ENCODE results near the gene INSYN2B.

Gene INSYN2B

GRCh38 chr5:169874621-169875020 is 105.7 kb downstream of the INSYN2B start:
- Histone ChIP-seq H3K4me3 (no peak overlapping the region), H3K27ac (no peak overlapping the region)
- TF ChIP-seq, protein P1, sequence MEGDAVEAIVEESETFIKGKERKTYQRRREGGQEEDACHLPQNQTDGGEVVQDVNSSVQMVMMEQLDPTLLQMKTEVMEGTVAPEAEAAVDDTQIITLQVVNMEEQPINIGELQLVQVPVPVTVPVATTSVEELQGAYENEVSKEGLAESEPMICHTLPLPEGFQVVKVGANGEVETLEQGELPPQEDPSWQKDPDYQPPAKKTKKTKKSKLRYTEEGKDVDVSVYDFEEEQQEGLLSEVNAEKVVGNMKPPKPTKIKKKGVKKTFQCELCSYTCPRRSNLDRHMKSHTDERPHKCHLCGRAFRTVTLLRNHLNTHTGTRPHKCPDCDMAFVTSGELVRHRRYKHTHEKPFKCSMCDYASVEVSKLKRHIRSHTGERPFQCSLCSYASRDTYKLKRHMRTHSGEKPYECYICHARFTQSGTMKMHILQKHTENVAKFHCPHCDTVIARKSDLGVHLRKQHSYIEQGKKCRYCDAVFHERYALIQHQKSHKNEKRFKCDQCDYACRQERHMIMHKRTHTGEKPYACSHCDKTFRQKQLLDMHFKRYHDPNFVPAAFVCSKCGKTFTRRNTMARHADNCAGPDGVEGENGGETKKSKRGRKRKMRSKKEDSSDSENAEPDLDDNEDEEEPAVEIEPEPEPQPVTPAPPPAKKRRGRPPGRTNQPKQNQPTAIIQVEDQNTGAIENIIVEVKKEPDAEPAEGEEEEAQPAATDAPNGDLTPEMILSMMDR (IDR thresholded peaks at IDR 0.05): no peak
- no peak for DNase-seq (ENCODE audit: low spot score)

- H3K27ac ChIP-seq: no peak overlapping the region
- TF ChIP-seq, protein P1 (IDR thresholded peaks at IDR 0.05): no peak
- no peak for DNase-seq (ENCODE audit: low spot score)
- no peak overlapping the region for H3K4me3 ChIP-seq
Measured at GRCh38 chr5:169873642-169874041, 106.7 kb downstream of the INSYN2B start.

DNA sequence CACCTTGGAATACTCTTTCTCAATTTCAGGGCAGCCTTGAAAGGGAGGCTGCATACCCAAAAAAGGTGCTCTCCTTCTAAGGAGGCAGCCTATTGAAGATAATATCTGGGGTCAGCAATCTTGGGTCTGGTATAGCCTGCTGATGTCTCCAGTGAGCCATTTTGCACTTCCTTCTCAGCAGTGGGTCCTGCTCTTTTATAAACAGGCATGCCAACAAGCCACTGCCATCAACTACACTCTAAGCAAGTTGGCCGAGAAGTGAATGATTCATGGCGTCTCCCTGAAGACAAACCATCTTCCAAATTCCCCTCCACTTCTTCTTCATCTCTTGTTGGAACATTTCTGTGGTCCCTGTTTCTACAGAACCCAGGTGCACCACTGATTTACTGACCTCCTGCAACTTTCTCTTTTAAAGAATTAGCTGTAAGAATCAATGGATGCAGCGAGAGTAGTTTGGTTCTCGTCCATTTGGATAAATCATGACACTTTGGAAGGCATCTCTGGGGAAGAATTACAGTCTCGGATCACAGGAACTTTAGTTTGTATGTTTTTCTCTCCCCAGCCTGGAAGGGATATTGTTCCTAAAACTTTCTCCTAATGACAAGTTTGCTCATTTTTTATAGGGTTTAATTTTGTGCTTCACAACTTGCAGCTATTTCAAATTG is 108.3 kb downstream of the INSYN2B start:
- TF ChIP-seq, protein P1 (IDR thresholded peaks at IDR 0.05): no peak
- no peak overlapping the region for H3K4me3 ChIP-seq
- DNase-seq (ENCODE audit: low spot score): no peak
- H3K27ac ChIP-seq: no peak overlapping the region

DNA sequence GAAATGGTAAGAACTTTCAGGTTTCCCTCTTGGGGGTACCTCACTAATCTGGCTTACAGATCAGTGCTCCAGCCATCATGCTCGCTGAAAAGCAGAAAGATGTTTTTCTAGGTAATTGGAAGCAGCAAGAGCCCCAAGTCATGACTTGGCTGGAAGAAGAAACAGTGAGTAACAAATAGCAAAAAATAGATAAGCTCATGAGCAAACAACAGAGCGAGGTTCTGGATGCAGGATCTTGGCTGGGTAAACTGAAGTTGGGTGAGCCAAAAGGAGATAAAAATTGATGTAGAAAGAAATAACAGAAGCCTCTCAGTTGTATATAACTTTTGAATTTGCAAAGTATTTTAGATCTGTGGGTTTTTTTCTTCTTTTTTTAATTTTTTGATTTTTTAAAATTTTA is 110.1 kb downstream of the INSYN2B start:
- TF ChIP-seq, protein P1 (IDR thresholded peaks at IDR 0.05): no peak

DNA sequence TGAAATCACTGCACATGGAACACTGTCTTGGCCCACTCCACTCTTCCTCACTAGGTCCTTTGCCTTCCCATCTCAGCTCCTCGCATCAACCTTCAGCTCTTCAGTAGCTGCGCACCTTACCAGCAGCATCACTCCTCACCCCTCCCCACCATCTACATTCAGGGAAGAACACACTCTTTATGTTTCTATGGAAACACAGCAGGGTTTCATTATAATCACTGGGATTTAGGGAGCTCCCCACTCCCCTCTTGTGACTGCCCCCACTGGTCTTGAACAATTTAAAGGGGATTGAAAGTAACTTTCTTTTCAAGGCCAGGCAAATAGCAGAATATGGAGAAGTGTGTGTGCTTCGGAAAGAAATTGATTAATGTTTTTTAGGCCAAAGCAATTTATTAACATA is 111.2 kb downstream of the INSYN2B start:
- DNase-seq (ENCODE audit: low spot score): no peak

More for the DNA sequence above, 110.1 kb downstream of the INSYN2B start:
- Histone ChIP-seq H3K27ac (no peak overlapping the region), H3K4me3 (no peak overlapping the region)
- DNase-seq (ENCODE audit: low spot score): no peak

DNA sequence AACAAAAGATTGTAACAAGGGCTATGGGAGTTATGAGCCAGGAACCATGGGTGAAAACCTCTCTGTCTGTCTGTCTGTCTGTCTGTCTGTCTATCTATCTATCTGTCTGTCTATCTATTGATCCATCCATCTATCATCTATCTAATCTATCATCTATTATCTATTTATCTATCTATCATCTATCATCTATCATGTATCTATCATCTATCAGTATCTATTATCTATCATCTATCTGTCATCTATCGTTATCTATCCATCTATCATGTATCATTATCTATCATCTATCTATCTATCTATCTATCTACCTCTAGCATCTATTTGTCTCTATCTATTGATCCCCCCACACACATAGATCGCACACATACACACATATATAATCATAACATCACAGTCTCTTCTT is 112.9 kb downstream of the INSYN2B start:
- DNase-seq (ENCODE audit: low spot score): no peak
- TF ChIP-seq, protein P1 (IDR thresholded peaks at IDR 0.05): no peak
- no peak overlapping the region for H3K4me3 ChIP-seq
- H3K27ac ChIP-seq: no peak overlapping the region

More for the DNA sequence above, 111.2 kb downstream of the INSYN2B start:
- no peak overlapping the region for H3K4me3 ChIP-seq
- TF ChIP-seq, protein P1 (IDR thresholded peaks at IDR 0.05): no peak
- H3K27ac ChIP-seq: no peak overlapping the region

DNA sequence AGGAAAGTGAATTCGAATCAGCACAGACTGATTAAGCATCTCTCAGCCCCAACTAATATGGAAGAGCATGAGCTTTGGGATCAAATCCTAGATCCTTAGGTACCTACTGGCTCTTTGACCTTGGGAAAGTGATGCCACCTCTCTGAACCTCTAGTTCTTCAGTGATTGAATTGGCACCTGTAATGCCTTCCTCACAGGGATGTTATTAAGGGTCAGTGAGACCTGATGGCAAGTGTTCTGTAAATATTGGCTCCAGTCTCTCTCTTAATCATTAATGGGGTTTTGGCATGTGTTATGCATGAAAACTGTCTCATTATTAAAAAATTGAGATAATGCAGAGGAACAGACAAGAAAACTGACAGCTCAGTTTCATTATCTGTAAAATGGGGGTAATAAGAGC is 115.8 kb downstream of the INSYN2B start:
- no peak for DNase-seq (ENCODE audit: low spot score)
- TF ChIP-seq, protein P1 (IDR thresholded peaks at IDR 0.05): no peak
- no peak overlapping the region for H3K4me3 ChIP-seq
- H3K27ac ChIP-seq: no peak overlapping the region

Data from coronary artery (tissue), 2 donors.